GM19463 (cell line): ENCODE measurements around the gene PPFIBP1.

Experiments used
- ATAC-seq: cut with Tn5 transposase; IDR thresholded peaks from one replicate; pipeline ENCODE4 v1.9.1; 2021; ENCODE audit warnings: mild to moderate bottlenecking, moderate library complexity; ENCODE audit not compliant: unreplicated experiment

The PPFIBP1 gene

DNA sequence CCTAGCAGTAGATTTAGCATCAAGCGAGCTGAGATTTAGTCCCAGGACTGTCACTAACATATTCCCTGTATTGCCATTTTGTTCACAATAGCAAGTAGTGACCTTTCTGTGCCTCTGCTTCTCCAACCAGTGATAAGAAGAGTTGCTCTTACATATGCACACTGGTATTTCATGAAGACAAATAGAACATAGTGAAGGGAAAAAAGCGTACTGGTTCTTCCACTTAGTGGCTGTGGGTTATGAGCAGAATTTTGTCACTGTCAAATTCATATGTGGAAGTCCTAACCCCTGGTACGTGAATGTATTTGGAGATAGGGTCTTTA is 12.3 kb upstream of the PPFIBP1 start:
- no peak for ATAC-seq

DNA sequence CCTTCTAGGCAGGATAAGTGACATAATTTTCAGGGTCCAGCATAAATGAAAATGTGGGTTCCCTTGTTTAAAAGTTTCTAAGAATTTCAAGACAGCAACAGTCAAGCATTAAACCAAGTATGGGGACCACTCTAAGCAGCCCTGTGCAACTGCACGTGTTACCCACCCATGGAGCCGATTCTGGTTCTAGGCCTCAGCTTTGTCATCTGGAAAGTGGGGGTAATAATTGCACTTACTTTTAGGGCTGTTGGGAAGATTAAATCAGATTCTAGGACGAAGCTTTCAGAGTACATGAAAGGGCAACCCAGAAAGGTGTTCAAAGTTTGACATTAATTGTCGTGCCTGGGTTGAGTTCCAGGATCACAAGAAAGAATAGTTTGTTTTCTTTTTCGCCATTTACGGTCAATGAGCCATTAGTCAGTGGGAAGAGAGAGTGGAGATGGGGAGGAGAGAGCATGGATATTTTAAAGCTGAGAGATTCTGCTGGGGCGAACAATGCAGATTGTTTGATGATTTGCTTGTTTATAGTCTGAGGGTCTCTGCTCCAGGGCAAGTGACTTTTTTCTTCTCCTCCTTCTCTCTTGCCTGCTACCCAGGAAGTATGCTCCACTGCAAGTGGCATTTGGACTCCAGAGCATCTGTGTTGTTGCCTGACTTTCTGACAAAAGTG is 10.7 kb upstream of the PPFIBP1 start:
- no peak for ATAC-seq

DNA sequence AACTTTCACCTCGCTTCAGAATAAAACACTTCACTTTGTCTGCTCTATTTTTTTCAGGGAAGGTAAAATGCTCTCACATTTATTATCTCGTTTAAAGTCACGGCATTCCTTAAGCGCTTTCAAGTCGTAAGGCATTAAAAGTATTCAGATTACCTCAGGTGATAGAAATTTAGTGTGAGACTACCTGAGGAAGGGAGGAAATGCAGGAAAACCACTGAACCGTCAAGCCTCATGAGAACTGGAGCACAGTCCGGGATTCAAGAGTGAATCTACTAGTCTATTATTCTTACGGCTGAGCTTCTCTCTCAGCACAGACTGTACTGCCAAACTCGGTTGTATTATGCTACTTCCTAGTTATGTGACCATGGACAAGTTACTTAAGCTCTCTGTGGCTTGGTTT is 8.3 kb upstream of the PPFIBP1 start:
- no peak for ATAC-seq

DNA sequence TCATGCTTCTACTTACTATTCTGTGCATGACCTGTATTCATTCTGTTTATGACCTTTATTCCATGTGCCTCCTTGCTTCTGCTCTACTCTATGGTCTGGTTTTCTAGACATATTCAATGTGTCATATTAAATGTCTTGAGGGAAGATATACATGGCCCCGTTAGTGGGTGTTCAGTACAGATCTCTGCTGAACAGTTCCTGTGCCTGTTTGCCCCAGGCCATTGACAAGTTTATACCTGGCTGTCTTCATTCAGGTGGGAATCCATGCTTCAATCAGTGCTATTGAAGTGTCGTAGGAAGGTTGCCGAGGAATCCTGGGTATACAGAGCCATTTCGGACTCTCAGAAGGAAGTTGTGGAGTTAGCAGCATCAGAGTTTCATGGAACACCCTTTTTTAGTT is 7.4 kb upstream of the PPFIBP1 start:
- ATAC-seq = no peak

DNA sequence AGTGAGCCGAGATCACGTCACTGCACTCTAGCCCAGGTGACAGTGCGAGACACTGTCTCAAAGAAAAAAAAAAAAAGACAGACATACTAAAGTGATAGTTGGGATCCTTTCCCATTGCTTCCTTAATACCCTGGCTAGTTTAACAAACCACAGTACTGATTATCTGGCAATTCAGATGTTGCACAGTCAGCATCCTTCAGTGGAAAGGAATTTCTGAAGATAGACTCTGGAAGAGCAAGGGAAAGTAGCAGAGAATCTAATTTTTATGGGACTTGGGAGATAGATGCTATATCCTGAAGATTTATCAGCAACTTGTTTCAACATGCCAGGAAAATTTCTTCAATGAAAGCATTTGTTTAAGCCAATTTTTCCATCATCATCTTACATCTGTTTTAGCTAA is 6.5 kb upstream of the PPFIBP1 start:
- no peak for ATAC-seq

DNA sequence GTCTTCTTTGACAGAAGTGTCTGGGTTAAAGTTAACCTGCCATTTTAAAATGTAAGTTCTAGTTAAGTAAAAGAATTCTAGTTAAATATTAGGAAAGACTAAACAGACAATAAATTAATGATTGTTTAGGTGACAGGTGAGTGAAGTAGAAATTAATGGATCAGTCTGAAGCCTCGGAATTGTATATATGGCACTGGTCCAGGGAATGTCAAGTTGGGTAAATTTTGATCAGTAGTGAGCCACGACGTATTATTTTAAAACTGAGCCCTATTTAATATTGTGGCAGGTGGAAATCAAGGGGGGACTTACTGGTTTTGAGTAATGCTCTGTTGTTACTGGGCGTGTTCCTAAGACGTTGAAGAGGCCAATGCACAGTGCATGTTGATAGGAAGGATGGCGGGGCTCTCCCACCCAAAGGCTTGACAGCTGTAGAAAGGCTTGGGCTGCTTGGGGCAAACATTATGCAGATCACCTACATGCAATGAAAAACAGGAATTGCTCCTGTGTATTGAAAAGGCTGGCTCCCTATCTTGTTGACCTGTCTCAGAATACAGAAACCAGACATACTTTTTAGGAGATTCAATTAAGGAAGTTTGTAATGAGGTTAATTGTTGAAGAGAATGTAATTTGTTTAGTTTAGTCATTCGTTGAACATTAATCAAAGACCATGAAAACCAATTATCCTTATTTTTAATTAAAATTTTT is 5.9 kb upstream of the PPFIBP1 start:
- no peak for ATAC-seq

DNA sequence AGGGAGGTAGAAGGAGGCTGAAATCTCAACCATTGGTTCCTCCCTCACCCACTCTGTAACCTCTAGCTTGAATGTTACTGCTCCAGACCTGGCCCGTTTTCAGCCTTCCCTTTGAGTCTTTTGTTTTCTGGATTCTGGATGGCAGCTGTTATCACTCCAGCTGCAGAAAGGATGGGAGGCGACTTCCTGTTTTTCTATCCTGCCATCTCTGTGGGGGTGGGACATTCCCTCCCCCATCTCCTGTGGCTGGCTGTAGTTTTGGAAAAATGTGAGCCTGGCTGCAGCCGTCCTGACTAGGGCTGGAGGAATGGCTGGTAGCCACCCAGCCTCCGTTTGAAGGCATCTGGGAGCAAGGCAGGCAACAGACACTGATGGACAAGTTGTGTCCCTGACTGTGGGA is 2.9 kb upstream of the PPFIBP1 start:
- no peak for ATAC-seq

DNA sequence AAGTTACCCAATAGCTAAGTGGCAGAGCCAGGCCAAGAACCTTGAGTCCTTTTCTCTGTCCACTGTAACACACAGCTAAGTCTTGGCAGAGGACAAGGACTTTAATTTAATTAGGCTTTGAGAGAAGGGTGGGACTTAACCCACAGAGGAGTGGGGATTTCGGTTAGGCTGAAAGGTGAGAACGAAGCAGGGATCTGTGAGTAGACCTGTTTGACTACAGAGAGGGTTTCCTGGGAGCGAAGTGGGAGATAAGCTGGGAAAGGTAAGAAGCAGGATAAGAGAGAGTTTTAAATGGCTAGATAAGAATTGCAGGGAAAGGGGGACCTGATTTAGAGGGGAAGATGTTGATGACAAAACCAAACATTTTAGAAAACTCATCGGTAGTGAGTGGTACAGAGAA is 2.0 kb upstream of the PPFIBP1 start:
- ATAC-seq = no peak

DNA sequence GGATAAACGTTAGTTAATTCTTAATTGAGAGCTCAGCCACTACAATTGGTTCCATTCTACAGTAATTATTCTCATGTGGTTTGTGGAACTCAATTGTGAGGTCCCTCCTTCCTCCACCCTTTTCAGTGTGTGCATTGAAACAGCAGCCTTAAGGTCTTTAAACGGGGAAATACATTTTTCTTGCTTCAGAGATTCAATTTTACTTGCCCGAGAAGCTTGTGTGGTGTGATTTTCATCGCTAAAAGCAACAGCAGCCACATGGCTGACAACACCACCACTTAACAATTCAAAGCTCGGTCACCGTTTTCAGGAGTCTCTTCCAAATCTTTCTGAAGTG is 733 bp upstream of the PPFIBP1 start:
- peak; percentile 1 for ATAC-seq

DNA sequence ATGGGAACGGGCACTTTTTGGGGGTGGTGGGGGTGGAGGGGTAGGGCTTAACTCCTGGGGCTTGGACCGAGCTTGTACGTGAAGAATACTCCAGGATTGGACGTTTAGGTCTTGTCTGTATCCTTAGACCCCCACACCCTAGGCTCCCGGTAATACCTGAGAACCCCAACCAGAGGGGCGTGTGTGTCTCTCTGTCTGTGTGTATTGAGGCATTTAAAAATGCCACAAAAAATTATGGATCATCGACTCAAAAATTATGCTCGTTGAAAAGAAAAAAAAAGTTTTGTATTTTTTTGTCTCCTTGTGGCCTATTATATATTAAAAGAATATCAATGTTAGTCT is 459 bp downstream of the PPFIBP1 start:
- ATAC-seq = no peak

DNA sequence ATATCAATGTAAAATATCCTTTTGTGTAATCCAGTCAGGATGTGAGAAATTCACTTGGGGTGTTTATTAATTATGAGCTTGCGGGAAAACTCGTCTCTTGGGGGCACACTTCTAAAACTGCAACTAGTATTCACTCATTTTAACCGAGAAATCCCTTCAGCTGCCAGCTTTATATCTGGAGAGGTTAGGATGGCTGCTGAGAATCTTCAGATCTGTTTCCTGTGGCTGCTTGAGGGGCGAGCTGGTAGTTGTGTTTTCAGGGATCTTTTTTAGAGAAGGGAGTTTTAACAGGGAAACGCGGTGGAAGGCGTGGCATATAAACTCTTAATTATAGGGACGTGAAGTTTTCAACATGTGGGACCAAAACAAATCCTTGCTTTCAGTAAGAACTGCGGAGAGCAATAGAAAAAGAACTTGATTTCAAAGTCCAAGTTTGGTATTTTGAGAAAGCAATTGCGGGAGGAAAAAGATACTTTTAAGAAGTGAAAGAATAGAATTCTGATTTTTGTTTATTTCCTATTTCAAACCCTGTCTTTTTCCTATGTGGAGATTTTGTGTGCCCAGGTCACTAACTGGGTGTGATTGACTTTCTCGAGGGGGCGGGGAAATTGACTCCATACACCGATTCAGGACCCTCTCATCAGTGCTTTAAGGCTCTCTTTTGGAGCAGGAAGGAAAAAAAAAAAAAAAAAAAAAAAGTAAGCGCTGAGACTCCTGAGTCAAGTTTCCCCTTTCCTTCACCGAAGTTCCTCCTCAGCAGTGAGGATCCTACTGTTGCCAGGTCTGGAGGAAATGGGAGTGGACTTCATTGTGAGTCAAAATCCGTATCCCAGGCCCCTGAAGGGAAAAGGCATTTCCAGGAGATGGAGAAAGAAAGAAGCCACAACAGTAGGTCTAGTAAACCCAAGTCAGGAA is 1.1 kb downstream of the PPFIBP1 start:
- no peak for ATAC-seq

DNA sequence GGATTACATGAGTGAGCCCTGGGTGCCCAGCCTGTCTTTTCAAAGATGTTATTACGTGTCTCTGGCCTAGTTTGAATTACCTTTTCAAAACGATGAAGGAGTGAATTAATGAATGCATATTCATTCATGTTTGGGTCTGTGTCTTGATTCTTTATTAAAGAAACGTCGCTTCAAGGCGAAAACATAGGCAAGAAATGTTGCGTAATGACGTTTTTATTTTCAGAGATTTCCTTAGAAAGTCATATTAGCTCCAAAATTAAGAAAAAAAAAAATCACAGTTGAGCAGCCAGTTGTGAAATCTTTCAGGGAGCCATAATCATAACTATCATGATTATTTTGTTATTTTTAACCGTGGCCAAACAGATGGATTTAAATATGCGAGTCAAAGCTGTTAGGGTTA is 3.5 kb downstream of the PPFIBP1 start:
- ATAC-seq = no peak

DNA sequence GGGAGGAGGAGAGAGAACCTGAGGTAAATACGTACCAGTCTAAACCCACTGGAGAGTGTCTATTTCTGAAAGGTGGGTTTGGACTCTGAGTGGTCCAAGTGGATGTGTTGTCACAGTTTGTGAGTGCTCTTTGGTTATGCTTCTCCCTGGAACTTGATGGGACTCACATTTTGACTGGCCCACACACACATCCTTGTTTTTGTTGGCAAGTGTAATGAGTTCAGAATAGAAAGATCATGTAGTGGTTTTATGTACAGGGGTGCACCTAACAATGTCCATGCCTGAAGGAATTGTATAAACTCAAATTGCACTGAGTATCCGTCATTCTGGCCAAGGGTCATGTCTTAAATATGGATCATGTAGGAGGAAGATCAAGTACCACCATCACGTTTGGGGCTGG is 4.8 kb downstream of the PPFIBP1 start:
- ATAC-seq = no peak

DNA sequence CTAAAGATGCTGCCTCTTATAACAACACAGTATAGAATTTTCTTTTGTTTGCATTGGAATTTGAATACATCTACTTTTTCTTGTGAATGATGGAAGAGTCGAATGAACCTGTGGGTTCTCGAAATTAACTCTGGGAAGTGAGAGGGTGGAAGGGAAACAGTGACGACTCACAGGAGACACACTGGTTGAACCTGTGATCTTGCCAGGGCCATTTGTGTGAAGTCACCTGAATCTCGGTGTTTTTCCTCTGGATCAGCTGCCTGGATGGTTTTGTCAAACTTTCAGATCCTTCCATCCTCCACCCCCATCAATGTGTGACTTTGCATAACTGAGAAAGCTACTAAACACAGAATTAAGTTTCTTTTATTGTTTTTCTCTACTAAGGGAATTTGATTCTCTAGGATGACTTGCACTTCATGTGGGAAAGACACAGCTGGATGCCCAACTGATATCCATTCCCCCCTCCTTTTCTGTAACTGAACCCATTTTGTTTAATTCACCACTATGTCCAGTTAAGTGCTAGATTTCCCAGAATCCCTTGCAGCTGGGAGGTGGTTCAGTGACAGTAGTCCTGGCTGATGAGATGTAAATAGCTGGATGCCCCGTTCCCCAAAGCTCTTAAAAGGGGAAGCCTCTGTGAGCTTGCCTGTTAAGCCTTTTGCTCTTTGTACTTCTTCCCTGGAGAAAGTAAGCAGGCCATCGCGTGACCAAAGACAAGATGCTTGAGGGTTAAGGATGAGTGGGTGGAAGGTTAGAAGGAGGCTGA is 6.3 kb downstream of the PPFIBP1 start:
- no peak for ATAC-seq

DNA sequence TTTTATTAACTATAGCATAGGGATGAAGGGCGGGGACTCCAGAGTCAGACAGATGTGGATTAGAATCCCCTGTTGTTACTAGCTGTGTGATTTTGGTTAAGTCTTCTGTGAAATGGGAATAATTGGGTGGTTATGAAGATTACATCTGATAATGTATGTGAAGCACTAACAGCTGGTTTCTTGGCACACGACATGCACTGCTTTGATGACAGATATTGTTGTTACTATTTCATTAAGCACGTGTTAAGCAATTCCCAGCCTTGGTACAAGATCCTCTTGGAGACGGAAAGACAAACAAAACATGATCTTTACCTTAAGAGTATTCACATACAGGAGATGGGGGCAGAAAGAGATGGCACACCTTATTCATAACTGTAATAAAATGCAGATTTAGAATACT is 7.9 kb downstream of the PPFIBP1 start:
- ATAC-seq = no peak

DNA sequence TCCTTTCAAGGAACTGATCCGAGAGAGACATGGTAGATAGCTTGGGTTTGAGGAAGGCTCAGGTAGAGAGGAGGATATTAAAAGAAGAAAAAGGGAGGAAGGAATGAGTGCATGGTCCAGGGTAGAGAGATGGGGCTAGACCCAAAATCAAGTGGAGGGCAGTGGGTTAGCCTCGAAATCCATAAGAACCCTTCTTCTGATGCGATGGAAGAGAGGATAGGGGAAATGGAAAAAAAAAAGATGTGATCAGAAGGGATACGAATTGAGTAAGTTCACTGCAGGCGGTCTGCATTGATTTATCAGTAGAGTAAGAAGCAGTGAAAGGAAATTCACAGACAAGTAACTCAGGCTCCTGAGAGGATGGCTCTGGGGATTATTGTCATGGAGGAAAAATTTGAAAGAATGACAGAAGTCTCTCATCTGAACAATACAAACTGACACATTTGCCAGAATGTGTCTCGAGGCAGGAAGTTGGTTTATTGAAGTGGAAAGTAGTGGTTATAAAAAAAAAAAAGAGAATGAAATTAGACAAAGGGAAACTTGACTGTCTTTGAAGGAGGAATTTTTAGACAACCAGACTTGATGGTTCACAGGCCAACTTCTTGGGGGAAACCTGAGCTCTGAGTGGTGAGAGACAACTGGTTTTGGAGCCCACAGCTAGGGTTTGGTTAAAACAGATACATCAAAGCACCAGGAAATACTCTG is 10.2 kb downstream of the PPFIBP1 start:
- peak; percentile 61 for ATAC-seq

DNA sequence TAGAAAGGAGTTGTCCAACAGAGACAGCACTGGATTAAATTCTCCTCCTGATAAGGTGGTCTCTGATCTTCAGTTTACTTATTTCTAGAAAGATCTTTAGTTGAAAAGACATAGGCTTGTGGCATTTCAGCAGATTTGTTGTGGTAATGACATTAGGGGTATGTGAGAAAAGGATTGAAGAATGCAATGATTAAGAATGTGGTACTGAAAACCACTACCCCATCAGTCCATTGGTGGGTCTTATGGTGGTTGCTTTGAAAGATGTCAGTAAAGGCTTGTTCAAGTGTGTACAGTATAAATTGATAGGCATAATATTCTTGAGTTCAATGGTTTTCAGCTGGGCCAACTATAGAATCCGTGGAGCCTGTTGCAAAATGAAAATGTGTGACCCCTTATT is 10.8 kb downstream of the PPFIBP1 start:
- peak; percentile 32 for ATAC-seq

DNA sequence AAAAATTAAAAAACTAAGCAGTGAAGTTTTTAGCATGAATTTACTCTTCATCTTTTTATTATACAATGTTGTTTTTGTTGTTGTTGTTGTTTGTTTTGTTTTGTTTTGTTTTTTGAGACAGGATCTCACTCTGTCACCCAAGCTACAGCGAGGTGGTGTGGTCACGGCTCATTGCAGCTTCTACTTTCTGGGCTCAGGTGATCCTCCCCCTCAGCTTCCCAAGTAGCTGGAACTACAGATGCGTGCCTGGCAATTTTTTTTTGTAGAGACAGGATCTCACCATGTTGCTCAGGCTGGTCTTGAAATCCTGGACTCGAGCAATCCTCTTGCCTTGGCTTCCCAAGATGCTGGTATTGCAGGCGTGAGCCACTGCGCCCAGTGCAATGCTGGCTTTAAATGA is 11.3 kb downstream of the PPFIBP1 start:
- no peak for ATAC-seq

DNA sequence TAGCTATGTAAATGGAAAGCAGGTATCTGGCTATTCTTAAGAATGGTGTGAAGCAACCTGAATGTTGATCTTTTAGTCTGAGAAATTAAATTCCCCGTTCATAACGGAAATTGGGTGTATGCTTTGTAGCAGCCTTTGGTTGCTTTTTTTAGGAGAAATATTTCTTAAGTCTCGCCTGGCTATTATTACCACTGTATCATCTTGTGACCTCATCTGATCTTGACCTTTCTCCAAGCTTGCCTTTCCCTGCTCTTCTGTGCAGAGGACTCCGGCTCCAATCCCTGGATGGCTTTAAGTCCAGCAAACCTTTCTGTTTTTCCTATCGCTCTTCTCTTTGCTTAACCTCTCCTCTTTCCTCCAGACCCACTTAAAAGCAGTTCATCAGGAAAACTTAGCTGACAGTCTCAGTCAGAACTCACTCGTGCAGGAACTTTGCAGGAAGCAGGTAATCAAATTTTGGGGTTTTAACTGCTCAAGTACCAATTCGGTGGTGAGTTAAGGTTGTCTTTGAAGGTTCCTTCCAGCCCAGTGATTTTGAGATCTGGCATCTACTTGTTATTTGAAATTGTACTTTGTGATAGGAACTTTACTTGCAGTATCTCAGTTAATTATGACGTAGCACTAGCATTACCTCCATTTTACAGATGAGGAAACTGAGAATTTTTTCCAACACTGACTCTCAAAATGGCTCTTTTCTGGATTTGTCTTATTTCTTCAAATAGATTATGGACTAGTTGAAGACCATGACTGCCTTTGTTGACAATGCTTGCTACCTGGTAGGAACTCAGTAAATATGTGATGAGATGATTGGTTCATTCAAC is 14.1 kb downstream of the PPFIBP1 start:
- no peak for ATAC-seq

DNA sequence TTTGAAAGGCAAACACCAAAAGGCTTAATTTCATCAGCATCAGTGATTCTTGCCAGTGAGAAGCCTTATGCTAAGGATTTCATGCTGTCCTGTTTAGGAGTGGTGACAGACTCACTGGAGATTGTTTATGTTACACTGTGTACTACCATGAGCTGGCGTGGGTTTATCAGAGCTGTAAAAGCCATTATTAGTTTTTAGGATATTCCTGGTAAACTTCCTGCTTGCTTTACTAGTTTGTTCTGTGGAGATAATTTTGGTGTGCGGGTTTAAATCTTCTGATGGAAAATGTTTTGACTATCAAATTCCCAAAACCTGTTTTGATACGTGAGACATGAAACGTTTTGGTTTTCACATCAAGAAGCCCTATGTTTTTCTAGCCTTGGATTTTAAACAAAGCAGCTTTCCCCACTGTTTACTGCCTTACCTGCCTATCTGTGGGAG is 15.2 kb downstream of the PPFIBP1 start:
- ATAC-seq = no peak
